HPDE6-E6E7 (cell line): ENCODE data around the gene ZNF746.
"Not testable (repeated sequence)": the region's sequence is repeated elsewhere in the genome, so short reads cannot be mapped to it uniquely, and the experiment has no call there.

ENCODE experiments used
- DNase-seq: peaks from one replicate; pipeline ENCODE4 v3.0.0; 2011; ENCODE audit warnings: missing footprints; ENCODE audit errors: extremely low spot score

Gene ZNF746

DNA sequence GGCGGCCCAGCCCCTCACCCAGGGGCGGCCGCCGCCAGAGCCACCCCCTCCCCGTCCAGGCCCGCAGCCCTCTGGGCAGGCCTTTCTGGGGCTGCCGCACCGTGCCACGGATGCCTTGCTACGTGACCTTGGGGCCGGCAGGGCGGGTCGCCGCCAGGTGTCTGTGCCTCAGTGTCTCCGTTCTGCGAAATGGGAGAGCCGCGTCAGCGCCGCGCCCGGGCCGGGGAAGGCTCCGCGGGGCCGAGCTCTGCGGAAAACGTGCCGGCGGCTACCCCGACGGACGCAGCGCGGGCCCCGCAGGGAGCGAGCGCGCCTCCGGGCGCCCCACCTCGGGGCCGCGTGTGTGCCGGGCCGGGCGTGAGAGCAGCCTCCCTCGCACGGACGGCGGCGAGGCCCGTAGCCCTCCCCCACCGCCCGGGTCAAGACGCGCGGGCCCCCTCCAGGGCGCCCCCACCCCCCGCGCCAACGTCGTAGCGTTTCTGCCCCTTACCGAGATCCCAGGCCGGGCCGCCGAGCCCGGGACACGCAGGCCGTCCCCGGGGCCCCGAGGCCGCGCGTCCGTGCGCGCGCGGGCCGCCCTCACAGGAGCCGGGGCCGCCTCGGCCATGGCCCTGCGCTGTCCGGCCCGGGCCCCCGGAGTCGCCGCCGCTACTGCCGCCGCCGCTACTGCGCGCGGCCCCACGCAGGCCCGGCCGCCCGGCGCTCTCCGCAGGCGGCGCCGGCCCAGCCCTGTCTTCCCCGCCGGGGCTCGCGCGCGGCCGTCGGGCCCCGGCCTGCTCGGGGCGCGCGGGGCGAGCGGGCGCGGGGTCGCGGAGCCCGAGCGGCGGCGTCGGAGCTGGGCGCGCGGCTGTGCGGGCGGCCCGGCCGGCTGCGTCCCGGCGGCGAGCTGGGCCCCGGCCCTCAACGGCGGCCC, 37.8 kb downstream of the ZNF746 start:
- no peak for DNase-seq

GRCh38 chr7:149459201-149459539, 38.4 kb downstream of the ZNF746 start:
- no peak for DNase-seq

GRCh38 chr7:149458235-149458634, 39.4 kb downstream of the ZNF746 start:
- no peak for DNase-seq

DNA sequence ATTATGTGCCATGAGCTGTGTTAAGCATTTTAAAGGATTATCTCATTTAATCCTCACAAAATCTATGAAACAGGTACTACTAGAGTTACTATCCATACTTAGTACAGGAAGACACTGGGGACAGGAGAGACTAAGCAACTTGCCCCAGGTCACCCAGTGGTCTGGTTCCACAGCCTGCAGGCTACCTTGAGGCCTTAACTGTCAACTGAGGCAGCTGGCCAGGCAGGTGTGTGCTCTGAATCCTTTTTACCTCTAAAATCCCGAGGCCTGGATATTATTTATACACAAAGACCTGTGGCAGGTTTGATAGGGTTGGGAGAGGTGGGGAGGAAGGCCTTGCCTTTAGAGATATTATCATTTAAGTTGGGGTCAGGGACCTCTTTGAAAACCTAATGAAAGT, 39.8 kb downstream of the ZNF746 start:
- no peak for DNase-seq

DNA sequence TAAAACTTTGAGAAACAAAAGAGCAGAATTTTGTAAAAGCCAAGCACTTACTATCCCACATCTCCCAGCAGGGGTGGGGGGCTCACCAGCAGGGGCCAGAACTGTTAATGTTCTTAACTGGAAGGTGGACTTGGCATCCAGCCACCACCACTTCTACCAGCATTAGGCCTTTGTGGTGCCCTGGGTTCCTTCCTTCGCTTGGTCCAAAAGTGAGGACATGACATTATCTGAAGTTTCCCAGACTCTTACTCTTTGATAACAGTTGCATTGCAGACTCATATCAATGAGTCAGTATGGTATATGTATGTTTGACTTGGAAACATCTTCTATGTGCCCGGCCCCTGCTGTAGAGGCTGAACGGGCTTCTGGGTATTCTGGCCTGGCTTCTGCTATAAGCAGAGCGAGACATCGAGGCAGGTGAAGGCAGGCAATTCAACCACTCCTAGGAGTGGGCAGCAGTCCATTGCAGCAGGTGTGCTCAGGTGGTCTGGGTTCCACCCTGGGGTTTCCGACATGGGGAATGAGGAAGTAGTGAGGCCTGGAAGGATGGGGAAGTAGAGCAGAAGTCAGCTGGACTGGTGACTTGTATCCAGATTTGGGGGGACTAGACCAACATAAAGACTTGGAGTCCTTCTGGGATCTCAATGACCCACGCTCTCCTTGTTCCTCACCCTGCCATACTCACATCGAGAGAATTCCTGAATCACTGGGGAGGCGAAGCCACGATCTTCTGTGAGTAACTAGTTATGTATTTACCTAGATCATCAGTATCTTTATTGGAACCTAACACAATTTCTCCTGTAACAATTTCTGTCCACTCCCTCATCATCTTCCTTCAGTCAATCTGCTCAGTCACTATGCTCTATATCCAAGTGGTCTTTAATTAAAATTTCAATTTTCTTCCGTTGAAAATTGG, 40.8 kb downstream of the ZNF746 start:
- no peak for DNase-seq

GRCh38 chr7:149455175-149455950, 42.2 kb downstream of the ZNF746 start:
- DNase-seq, result no peak

- no peak for DNase-seq
Measured at GRCh38 chr7:149454750-149455149, 42.9 kb downstream of the ZNF746 start.

- no peak for DNase-seq
Measured at GRCh38 chr7:149454006-149454405, 43.6 kb downstream of the ZNF746 start.

GRCh38 chr7:149450821-149451220, 46.8 kb downstream of the ZNF746 start:
- DNase-seq, result no peak

DNA sequence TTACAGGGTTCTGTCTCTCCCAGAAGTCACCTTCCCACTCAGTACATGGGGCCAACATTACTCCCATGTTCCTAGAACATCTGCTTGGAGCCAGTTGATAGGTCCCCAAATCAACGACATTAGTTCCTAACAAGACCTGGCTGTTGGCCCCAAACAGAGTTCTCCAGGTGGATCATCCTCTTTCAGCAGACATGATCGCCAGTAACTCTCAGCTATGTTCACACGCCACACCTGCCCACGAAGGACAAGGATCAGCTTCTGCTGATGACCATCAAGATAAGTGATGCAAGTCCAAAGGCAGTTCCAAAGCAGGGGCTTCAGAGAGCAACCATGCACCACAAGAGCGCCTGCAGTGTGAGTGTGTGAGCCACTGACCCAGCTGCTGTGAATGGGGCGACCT, 47.7 kb downstream of the ZNF746 start:
- no peak for DNase-seq

DNA sequence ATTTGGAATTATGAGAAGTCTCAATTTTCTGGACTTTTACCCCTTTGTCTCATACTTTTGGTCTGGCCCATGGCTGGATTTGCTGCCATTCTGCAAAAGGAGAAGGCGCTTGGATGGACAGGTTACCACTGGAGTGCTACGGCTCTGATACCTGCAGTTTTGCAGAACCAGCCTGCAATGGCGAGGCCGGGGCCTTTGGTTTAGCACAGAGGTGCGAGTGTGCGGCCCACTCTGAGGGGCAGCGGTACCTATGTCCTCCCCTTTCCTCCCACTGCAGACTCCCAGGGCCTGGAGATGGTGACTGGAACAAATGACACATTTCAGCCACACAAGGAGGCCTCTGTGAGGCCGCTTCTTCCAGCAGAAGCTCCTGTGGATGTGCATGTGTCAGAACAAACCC, 48.6 kb downstream of the ZNF746 start:
- no peak for DNase-seq

- DNase-seq, result not testable (repeated sequence)
Measured at GRCh38 chr7:149446026-149446425, 51.6 kb downstream of the ZNF746 start.

DNA sequence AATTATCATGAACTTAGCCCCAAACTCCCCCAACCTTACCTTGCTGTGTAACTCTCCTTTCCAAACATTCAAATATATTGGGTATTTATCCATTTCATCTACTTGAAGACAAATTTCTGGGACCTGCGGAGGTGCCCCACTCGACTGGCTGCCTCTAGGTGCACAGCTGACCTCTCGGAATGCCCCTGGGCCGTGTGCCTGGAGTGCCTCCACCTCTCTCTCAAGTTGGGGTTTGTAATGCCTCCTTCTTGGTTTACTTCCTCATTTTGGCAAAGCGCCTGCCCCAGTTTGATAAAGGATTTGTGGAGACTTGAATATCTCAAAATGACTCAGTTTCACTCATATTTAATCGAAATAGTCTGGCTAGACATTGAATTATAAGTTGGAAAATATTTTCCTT, 53.3 kb downstream of the ZNF746 start:
- DNase-seq, result no peak

- no peak for DNase-seq
Measured at GRCh38 chr7:149443523-149443922, 54.1 kb downstream of the ZNF746 start.

GRCh38 chr7:149442924-149443323, 54.7 kb downstream of the ZNF746 start:
- DNase-seq, result no peak

GRCh38 chr7:149440222-149440621, 57.4 kb downstream of the ZNF746 start:
- DNase-seq, result no peak

- DNase-seq, result no peak
Measured at GRCh38 chr7:149436358-149436757, 61.3 kb downstream of the ZNF746 start.

DNA sequence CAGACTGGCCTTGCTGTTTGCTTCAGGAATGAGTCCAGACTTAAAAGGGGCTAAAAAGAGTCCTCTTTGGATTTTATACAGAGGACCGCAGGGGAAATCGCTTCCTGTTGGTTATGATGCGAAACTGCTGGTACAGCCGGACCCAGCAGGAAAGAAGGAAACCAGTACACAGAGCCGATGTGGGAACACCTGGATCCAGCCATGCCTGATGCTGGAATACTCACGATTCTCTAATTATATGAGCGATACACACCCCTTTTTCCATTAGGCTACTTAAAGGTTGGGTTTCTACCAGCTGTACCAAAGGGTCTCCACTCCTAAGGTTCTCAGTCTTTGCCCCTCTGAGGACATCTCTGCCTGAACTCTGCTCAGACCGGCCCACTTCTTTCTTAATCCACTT, 64.5 kb downstream of the ZNF746 start:
- DNase-seq, result no peak

DNA sequence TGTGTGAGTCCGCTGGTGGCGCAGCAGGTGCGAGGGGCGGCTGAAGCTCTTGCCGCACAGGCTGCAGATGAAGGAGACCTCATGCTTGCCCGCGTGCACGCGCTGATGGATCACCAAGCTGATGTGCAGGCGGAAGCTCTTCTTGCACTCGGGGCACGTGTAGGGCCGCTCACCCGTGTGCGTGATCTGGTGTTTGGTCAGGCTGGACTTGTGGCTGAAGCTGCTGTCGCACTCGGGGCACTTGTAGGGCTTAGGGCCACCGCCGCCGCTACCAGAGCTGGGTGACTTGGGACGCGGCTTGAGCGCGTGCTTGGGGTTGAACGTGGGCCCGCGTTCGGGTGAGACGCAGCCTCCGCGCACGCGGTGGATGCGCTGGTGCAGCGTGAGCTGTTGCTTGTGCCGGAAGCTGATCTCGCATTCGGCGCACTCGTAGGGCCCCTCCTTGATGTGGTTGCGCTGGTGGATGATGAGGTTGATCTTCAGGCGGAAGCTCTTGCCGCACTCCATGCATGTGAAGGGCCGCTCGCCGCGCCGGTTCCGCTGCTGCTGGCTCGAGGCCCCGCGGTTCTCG, 65.4 kb downstream of the ZNF746 start:
- no peak for DNase-seq

GRCh38 chr7:149431486-149432120, 66.0 kb downstream of the ZNF746 start:
- DNase-seq, result no peak

GRCh38 chr7:149430192-149430591, 67.4 kb downstream of the ZNF746 start:
- DNase-seq, result no peak
